MM.1S (cell line): ENCODE results near the gene CYP4F12.

Experiments
- CTCF ChIP-seq: fragments of 300-600 bp; sonication (generic); IDR thresholded peaks from 2 replicates; pipeline ENCODE4 v1.5.1; 2016; ENCODE audit warnings: antibody characterized with exemption, low read length, mixed read lengths
- EZH2 ChIP-seq: fragments of 300-600 bp; sonication (generic); optimal IDR thresholded peaks from 2 replicates; pipeline ENCODE3; 2017; ENCODE audit warnings: low read depth, mild to moderate bottlenecking, antibody characterized with exemption, low read length, mixed read lengths

- TF ChIP-seq CTCF (no peak), EZH2 (no peak)
These were observed 67.9 kb downstream of the CYP4F12 start for GRCh38 chr19:15740785-15741184.
